ENCODE measurements around the gene MFN1. TPM values are rescaled to one million over a fixed set of nuclear protein-coding genes. Genes with fewer than 3 reads are reported as not detected.

The MFN1 gene
- total and polyA plus RNA-seq, 2 of the 13 experiments (the other 11 are each of a cell fraction or from before 2014, with no cell fraction given): 25.2 to 37.5 TPM

DNA sequence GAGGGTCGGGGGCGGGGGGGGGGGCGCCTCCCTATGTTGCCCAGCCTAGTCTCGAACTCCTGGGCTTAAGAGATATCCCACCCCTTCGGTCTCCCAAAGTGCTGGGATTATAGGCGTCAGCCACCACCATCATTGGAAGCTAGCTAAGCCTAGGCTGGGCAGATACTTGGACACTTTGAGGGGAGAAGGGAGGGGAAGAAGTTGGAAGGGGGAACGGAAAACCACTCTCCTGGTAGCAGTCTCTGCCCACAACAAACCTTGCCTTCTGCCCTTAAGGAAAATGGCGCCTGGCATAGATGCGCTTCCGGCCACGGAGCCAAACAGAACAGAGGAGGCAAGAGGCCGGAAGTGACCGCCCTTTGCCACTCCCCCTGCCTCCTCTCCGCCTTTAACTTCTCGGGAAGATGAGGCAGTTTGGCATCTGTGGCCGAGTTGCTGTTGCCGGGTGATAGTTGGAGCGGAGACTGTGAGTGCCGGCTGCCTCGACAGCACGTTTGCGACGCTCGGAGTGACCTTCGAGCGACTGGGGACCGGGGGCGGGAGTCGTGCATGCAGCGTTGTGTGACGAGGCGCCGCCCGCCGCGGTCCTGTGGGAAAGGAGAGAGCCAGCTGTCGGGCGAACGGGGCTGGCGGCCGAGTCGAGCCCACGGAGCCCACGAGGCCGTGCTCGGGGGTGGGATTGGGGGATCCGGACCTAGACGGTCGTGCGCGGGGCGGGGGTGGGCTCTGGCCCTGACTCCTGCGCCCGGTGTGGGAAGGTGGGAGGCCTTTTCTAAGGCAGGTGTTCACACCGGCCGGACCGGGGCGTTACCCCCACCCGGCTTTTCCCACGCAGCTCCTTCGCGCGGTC is at the start of gene MFN1 (continued):
- TF ChIP-seq ZNF205 (CRISPR knock-in tag; IDR thresholded peaks at IDR 0.05): no peak; the same call in 1 of the 2 replicates
- TF ChIP-seq ZNF501 (CRISPR knock-in tag; IDR thresholded peaks at IDR 0.05): peak; percentile 91
- TF ChIP-seq ZNF557 (CRISPR knock-in tag; IDR thresholded peaks at IDR 0.05): 0 out of 2 replicates have a peak, but pooled peaks have one; percentile 69
- no peak for TF ChIP-seq EED (CRISPR knock-in tag; IDR thresholded peaks at IDR 0.05)
- TF ChIP-seq ADNP (CRISPR knock-in tag; IDR thresholded peaks at IDR 0.05): no peak
- TF ChIP-seq NR2F6 (IDR thresholded peaks at IDR 0.05): no peak
- no peak for TF ChIP-seq NR2F6 (CRISPR knock-in tag; IDR thresholded peaks at IDR 0.05)
- no peak for TF ChIP-seq ZNF10 (CRISPR knock-in tag; IDR thresholded peaks at IDR 0.05; ENCODE audit: borderline replicate concordance, low read depth)
- TF ChIP-seq ZNF274 (CRISPR knock-in tag; IDR thresholded peaks at IDR 0.05): peak; percentile 86
- 0 out of 2 replicates have a peak, but pooled peaks have one; percentile 33 for TF ChIP-seq ZNF564 (CRISPR knock-in tag; IDR thresholded peaks at IDR 0.05)
- TF ChIP-seq, protein P1, sequence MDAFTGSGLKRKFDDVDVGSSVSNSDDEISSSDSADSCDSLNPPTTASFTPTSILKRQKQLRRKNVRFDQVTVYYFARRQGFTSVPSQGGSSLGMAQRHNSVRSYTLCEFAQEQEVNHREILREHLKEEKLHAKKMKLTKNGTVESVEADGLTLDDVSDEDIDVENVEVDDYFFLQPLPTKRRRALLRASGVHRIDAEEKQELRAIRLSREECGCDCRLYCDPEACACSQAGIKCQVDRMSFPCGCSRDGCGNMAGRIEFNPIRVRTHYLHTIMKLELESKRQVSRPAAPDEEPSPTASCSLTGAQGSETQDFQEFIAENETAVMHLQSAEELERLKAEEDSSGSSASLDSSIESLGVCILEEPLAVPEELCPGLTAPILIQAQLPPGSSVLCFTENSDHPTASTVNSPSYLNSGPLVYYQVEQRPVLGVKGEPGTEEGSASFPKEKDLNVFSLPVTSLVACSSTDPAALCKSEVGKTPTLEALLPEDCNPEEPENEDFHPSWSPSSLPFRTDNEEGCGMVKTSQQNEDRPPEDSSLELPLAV (CRISPR knock-in tag; conservative IDR thresholded peaks at IDR 0.05; ENCODE audit: low read depth): no peak
- TF ChIP-seq, protein P2, sequence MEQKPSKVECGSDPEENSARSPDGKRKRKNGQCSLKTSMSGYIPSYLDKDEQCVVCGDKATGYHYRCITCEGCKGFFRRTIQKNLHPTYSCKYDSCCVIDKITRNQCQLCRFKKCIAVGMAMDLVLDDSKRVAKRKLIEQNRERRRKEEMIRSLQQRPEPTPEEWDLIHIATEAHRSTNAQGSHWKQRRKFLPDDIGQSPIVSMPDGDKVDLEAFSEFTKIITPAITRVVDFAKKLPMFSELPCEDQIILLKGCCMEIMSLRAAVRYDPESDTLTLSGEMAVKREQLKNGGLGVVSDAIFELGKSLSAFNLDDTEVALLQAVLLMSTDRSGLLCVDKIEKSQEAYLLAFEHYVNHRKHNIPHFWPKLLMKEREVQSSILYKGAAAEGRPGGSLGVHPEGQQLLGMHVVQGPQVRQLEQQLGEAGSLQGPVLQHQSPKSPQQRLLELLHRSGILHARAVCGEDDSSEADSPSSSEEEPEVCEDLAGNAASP (CRISPR knock-in tag; IDR thresholded peaks at IDR 0.05; ENCODE audit: borderline replicate concordance): peak; percentile 40
- no peak for TF ChIP-seq ZSCAN30 (CRISPR knock-in tag; IDR thresholded peaks at IDR 0.05)
- TF ChIP-seq DMAP1 (CRISPR knock-in tag; IDR thresholded peaks at IDR 0.05): peak; percentile 37; the same call in 1 of the 2 replicates
- TF ChIP-seq, protein P3, sequence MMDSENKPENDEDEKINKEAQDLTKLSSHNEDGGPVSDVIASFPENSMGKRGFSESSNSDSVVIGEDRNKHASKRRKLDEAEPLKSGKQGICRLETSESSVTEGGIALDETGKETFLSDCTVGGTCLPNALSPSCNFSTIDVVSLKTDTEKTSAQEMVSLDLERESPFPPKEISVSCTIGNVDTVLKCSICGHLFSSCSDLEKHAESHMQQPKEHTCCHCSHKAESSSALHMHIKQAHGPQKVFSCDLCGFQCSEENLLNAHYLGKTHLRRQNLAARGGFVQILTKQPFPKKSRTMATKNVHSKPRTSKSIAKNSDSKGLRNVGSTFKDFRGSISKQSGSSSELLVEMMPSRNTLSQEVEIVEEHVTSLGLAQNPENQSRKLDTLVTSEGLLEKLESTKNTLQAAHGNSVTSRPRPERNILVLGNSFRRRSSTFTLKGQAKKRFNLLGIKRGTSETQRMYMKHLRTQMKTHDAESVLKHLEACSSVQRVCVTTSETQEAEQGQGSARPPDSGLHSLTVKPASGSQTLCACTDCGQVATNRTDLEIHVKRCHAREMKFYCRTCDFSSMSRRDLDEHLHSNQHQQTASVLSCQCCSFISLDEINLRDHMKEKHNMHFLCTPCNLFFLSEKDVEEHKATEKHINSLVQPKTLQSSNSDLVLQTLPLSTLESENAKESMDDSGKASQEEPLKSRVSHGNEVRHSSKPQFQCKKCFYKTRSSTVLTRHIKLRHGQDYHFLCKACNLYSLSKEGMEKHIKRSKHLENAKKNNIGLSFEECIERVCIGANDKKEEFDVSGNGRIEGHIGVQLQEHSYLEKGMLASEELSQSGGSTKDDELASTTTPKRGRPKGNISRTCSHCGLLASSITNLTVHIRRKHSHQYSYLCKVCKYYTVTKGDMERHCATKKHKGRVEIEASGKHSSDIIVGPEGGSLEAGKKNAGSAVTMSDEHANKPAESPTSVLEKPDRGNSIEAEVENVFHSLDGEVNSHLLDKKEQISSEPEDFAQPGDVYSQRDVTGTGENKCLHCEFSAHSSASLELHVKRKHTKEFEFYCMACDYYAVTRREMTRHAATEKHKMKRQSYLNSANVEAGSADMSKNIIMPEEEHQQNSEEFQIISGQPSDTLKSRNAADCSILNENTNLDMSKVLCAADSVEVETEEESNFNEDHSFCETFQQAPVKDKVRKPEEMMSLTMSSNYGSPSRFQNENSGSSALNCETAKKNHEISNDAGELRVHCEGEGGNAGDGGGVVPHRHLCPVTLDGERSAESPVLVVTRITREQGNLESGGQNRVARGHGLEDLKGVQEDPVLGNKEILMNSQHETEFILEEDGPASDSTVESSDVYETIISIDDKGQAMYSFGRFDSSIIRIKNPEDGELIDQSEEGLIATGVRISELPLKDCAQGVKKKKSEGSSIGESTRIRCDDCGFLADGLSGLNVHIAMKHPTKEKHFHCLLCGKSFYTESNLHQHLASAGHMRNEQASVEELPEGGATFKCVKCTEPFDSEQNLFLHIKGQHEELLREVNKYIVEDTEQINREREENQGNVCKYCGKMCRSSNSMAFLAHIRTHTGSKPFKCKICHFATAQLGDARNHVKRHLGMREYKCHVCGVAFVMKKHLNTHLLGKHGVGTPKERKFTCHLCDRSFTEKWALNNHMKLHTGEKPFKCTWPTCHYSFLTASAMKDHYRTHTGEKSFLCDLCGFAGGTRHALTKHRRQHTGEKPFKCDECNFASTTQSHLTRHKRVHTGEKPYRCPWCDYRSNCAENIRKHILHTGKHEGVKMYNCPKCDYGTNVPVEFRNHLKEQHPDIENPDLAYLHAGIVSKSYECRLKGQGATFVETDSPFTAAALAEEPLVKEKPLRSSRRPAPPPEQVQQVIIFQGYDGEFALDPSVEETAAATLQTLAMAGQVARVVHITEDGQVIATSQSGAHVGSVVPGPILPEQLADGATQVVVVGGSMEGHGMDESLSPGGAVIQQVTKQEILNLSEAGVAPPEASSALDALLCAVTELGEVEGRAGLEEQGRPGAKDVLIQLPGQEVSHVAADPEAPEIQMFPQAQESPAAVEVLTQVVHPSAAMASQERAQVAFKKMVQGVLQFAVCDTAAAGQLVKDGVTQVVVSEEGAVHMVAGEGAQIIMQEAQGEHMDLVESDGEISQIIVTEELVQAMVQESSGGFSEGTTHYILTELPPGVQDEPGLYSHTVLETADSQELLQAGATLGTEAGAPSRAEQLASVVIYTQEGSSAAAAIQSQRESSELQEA (CRISPR knock-in tag; IDR thresholded peaks at IDR 0.05; ENCODE audit: not compliant biosample characterization): peak; percentile 88
- TF ChIP-seq TARDBP (CRISPR knock-in tag; IDR thresholded peaks at IDR 0.05): peak; percentile 79; the same call in 1 of the 2 replicates
- TF ChIP-seq, protein P4, sequence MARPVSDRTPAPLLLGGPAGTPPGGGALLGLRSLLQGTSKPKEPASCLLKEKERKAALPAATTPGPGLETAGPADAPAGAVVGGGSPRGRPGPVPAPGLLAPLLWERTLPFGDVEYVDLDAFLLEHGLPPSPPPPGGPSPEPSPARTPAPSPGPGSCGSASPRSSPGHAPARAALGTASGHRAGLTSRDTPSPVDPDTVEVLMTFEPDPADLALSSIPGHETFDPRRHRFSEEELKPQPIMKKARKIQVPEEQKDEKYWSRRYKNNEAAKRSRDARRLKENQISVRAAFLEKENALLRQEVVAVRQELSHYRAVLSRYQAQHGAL (CRISPR knock-in tag; IDR thresholded peaks at IDR 0.05; ENCODE audit: not compliant biosample characterization): no peak
- TF ChIP-seq SPEN (CRISPR knock-in tag; IDR thresholded peaks at IDR 0.05; ENCODE audit: low read depth): peak; percentile 42; the same call in 1 of the 2 replicates
